WI38 (cell line): Measurements from ENCODE around the gene PXDC1.

Experiments used
- H3K4me3 ChIP-seq: 2 replicates; pipeline ENCODE4 v1.5.1; 2011; ENCODE audit warnings: low read depth, mild to moderate bottlenecking, control low read depth, low read length
- CTCF ChIP-seq: IDR thresholded peaks from 2 replicates; pipeline ENCODE4 v1.5.1; 2012; ENCODE audit warnings: low read depth, mild to moderate bottlenecking, control low read depth, low read length

The PXDC1 gene

GRCh38 chr6:3788408-3789017 lies 37.0 kb upstream of the PXDC1 start:
- H3K4me3 ChIP-seq = no peak overlapping the region
- no peak for TF ChIP-seq CTCF

- no peak for TF ChIP-seq CTCF
- H3K4me3 ChIP-seq = no peak overlapping the region
Observed at GRCh38 chr6:3786141-3786540, 34.6 kb upstream of the PXDC1 start.

GRCh38 chr6:3785745-3786098 lies 34.2 kb upstream of the PXDC1 start:
- H3K4me3 ChIP-seq = no peak overlapping the region
- TF ChIP-seq CTCF = no peak

- no peak overlapping the region for H3K4me3 ChIP-seq
- TF ChIP-seq CTCF = no peak
Observed at GRCh38 chr6:3784885-3785744, 33.6 kb upstream of the PXDC1 start.

- TF ChIP-seq CTCF = no peak
- no peak overlapping the region for H3K4me3 ChIP-seq
Observed at GRCh38 chr6:3784423-3784822, 32.9 kb upstream of the PXDC1 start.

GRCh38 chr6:3782876-3783832 lies 31.6 kb upstream of the PXDC1 start:
- H3K4me3 ChIP-seq = no peak overlapping the region
- no peak for TF ChIP-seq CTCF
